OCI-LY7 (cell line): ENCODE measurements around the gene OPN1SW. TPM values are rescaled to one million over a fixed set of nuclear protein-coding genes. Genes with fewer than 3 reads are reported as not detected.

ENCODE experiments used
- BruUV-seq: library from RNA; stranded (reverse); fragments of 400-500 nt; replicated peaks from 2 replicates; lab custom pipeline; 2021; lab: Mats Ljungman, UMichigan
- CTCF ChIA-PET: fragments of 300-600 bp; sonication (Branson Sonifier 250); formaldehyde crosslinking; loops from one replicate; lab custom pipeline; 2022; ENCODE audit warnings: antibody characterized with exemption; ENCODE audit not compliant: unreplicated experiment; lab: Charles Lee
- POLR2A ChIA-PET: fragments of 300-600 bp; sonication (Branson Sonifier 250); formaldehyde crosslinking; loops from one replicate; lab custom pipeline; 2022; ENCODE audit warnings: antibody characterized with exemption; lab: Charles Lee
- DNase-seq: peaks from one replicate; pipeline ENCODE4 v3.0.0-alpha.2; 2015; ENCODE audit warnings: low spot score
- H2AFZ ChIP-seq: fragments of 200-600 bp; sonication (generic), shearing (Covaris generic); 2 replicates; pipeline ENCODE4 v1.6.1; 2014; ENCODE audit warnings: mild to moderate bottlenecking, antibody characterized with exemption, low read length, moderate library complexity
- H3K27ac ChIP-seq: fragments of 200-600 bp; sonication (generic); 2 replicates; pipeline ENCODE4 v1.5.1; 2014; ENCODE audit warnings: mixed run types, low read depth, mild to moderate bottlenecking, moderate library complexity, low read length, inconsistent platforms; ENCODE audit not compliant: poor library complexity, severe bottlenecking
- H3K36me3 ChIP-seq: fragments of 200-600 bp; sonication (generic); 2 replicates; pipeline ENCODE4 v1.6.1; 2014; ENCODE audit warnings: mild to moderate bottlenecking, antibody characterized with exemption, low read length, moderate library complexity, mixed read lengths; ENCODE audit not compliant: insufficient read depth
- H3K4me1 ChIP-seq: fragments of 200-600 bp; sonication (generic); 2 replicates; pipeline ENCODE4 v1.5.1; 2014; ENCODE audit warnings: mild to moderate bottlenecking, low read length; ENCODE audit not compliant: insufficient read depth, poor library complexity, severe bottlenecking
- H3K4me2 ChIP-seq: fragments of 200-600 bp; sonication (generic); 2 replicates; pipeline ENCODE4 v1.6.1; 2014; ENCODE audit warnings: mild to moderate bottlenecking, low read length
- H3K4me3 ChIP-seq: fragments of 200-600 bp; sonication (generic); 2 replicates; pipeline ENCODE4 v1.5.1; 2014; ENCODE audit warnings: mild to moderate bottlenecking, low read depth, low read length; ENCODE audit not compliant: poor library complexity, severe bottlenecking
- H3K79me2 ChIP-seq: fragments of 200-600 bp; sonication (generic); 2 replicates; pipeline ENCODE4 v1.6.1; 2016; ENCODE audit warnings: low read depth, mild to moderate bottlenecking, low read length, moderate library complexity, mixed read lengths; ENCODE audit not compliant: insufficient read depth
- H3K9me2 ChIP-seq: fragments of 200-600 bp; sonication (generic); 2 replicates; pipeline ENCODE4 v1.6.1; 2016; ENCODE audit warnings: mild to moderate bottlenecking, low read length, mixed read lengths; ENCODE audit not compliant: insufficient read depth
- H3K9me3 ChIP-seq: fragments of 200-600 bp; sonication (generic); 2 replicates; pipeline ENCODE4 v1.6.1; 2014; ENCODE audit warnings: mild to moderate bottlenecking, mixed run types, low read length, mixed read lengths
- H4K20me1 ChIP-seq: fragments of 200-600 bp; sonication (generic); 2 replicates; pipeline ENCODE4 v1.6.1; 2014; ENCODE audit warnings: mild to moderate bottlenecking, antibody characterized with exemption, low read length, moderate library complexity, mixed read lengths; ENCODE audit not compliant: insufficient read depth
- EZH2phosphoT487 ChIP-seq: fragments of 200-600 bp; sonication (generic); IDR thresholded peaks from 2 replicates; pipeline ENCODE4 v1.6.1; 2018; ENCODE audit warnings: low read depth, borderline replicate concordance, mild to moderate bottlenecking, mixed run types, antibody characterized with exemption, low read length, moderate library complexity, mixed read lengths
- intact Hi-C: fragments of 100-400 bp; cut with micrococcal nuclease; formaldehyde crosslinking; loops from one replicate; pipeline ENCODE4 v1.10.0; 2022; ENCODE audit not compliant: unreplicated experiment
- total RNA-seq, 2 experiments: library from RNA; depleted of rRNA in 1 of 2; stranded (reverse); fragments of >200 nt in 1 of 2; shearing (Covaris generic) in 1 of 2; gene quantifications; 2 replicates each; pipeline ENCODE4 v1.2.3, GENCODE V29; 2014 to 2022
- TF ChIP-seq, protein P1 (sequence below): fragments of 200-600 bp; sonication (generic); conservative IDR thresholded peaks from 2 replicates; pipeline ENCODE4 v1.5.1; 2014; ENCODE audit warnings: mild to moderate bottlenecking, antibody characterized with exemption, low read length, moderate library complexity, mixed read lengths

Gene OPN1SW
- total RNA-seq, 2 experiments from 2014 or later = not detected

DNA sequence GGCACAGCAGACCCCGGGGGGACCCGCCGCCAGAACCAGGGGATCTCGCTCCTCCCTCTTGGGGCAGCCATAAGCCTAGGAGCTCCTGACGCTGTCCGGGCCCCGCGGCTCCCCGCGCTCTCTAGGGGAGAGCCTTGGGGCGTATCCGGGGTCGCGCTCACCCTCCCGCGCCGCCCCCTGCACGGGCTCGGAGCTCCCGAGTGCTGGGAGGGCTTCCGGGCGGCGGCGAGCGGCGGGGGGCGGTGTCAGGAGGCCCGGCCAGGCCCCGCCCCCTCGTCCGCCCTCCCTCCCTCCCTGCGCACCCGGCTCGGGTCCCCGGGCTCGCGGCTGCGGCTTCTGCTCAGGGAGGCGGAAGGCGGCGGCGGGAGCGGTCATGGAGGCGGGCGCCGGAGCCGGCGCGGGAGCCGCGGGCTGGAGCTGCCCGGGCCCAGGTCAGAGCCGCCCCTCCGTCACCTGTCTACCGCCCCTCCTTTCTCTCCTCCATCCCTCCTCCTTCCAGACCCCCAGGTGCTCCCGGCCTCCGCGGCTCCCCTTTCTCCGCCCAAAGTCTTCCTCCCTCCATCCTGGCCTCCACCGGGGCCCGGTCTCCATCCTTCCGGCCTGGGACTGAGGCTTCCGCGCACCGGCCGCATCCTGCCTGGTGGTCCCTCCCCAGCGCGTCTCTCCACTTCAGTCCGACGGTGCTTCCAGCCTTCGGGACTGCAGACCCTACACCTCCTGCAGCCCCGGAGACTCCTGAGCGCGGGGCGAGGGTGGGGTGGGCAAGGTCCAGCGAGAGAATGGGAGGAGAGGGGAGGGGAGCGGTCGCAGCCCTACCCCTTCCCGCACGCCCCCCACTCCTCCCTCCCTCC is 15.8 kb upstream of the OPN1SW start, which contains the start of gene CCDC136:
Gene CCDC136, plus strand, starts transcription at position 848 of the 851 bp plus-strand sequence. CDS start 444 bp downstream, outside the sequence.
- TF ChIP-seq, protein P1, sequence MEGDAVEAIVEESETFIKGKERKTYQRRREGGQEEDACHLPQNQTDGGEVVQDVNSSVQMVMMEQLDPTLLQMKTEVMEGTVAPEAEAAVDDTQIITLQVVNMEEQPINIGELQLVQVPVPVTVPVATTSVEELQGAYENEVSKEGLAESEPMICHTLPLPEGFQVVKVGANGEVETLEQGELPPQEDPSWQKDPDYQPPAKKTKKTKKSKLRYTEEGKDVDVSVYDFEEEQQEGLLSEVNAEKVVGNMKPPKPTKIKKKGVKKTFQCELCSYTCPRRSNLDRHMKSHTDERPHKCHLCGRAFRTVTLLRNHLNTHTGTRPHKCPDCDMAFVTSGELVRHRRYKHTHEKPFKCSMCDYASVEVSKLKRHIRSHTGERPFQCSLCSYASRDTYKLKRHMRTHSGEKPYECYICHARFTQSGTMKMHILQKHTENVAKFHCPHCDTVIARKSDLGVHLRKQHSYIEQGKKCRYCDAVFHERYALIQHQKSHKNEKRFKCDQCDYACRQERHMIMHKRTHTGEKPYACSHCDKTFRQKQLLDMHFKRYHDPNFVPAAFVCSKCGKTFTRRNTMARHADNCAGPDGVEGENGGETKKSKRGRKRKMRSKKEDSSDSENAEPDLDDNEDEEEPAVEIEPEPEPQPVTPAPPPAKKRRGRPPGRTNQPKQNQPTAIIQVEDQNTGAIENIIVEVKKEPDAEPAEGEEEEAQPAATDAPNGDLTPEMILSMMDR = no peak
- TF ChIP-seq EZH2phosphoT487 = no peak
- Histone ChIP-seq H2AFZ (peak within 1 kb of the TSS; percentile 73), H3K79me2 (no peaks in the 10 kb centered on the region), H3K4me3 (peak within 1 kb of the TSS; percentile 77), H3K4me1 (peaks cover 16% of the 10 kb centered on the region), H3K4me2 (peak within 1 kb of the TSS; percentile 88), H3K9me3 (no peaks in the 10 kb centered on the region), H3K36me3 (no peaks in the 10 kb centered on the region), H3K9me2 (no peaks in the 10 kb centered on the region), H3K27ac (no peak within 1 kb of the TSS), H4K20me1 (no peaks in the 10 kb centered on the region)
- BruUV-seq = no TSS peak
- DNase-seq = peak; percentile 86
- POLR2A ChIA-PET = interaction anchor here (0.6 to 1.1 kb wide), 3 partner anchors 41 to 95 kb away, joined by 3 to 9 read pairs (median 3); no protein-coding TSS in a partner anchor
- intact Hi-C loops = loop anchor here (1.0 to 5.0 kb wide), 3 partner anchors 52 to 301 kb away; partner anchors contain the start of gene CALU
- CTCF ChIA-PET = no interaction called here

DNA sequence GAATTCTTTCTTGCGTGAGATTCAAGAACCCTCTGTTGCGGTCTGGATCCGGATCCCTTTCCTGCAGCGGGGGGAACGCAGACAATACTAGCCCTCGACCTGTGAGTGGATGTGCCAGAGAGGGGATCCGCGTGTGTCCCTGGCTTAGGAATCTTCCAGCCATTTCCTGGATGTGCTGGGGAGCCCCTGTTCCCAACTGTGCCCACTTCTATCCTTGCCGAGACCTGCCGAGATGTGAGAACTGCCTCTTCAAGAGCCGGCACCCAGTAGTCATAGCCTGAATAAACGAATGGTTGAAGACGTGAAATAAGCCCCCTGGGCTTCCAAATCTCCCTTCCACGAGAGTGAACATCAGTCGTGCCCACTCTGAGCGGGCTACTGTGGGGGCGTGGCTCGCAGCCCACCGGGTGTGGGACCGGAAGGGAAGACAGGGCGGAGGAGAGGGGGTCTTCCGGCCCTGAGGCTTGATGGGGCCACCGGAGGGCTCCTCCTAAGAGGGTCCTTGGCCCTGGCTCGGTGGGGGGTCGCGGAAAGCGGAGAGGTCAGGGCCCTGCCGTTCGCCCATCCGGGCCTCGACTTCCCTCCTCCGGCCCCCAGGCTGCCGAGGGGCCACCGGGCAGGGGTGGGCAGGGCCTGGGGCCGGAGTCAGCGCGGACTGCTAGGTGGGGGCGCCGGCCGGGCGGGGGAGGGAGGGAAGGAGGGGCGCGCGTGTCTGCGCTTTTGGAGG is 14.9 kb upstream of the OPN1SW start:
- intact Hi-C loops = loop anchor here (1.0 to 5.0 kb wide), 3 partner anchors 51 to 302 kb away; partner anchors contain the start of gene CALU
- Histone ChIP-seq H4K20me1 (no peaks in the 10 kb centered on the region), H3K27ac (no peak overlapping the region), H2AFZ (peak overlapping the region; percentile 73), H3K9me3 (no peaks in the 10 kb centered on the region), H3K4me1 (peaks cover 16% of the 10 kb centered on the region), H3K36me3 (no peaks in the 10 kb centered on the region), H3K4me2 (peak overlapping the region; percentile 88), H3K9me2 (no peaks in the 10 kb centered on the region), H3K4me3 (peak overlapping the region; percentile 77), H3K79me2 (no peaks in the 10 kb centered on the region)
- no peak for TF ChIP-seq EZH2phosphoT487
- TF ChIP-seq, protein P1 = no peak
- DNase-seq = no peak
- POLR2A ChIA-PET = interaction anchor here (1.1 kb wide), 2 partner anchors 52 to 96 kb away, joined by 3 to 9 read pairs; no protein-coding TSS in a partner anchor
- no TSS peak for BruUV-seq
- CTCF ChIA-PET = no interaction called here
